HG02642 (cell line): Measurements from ENCODE around the gene NPM1.
A peak's percentile ranks its signal among the peaks of the same experiment; 100 is the strongest.
"Not testable (repeated sequence)": the region's sequence is repeated elsewhere in the genome, so short reads cannot be mapped to it uniquely, and the experiment has no call there.

ENCODE experiments used
- ATAC-seq: cut with Tn5 transposase; IDR thresholded peaks from one replicate; pipeline ENCODE4 v1.9.1; 2021; ENCODE audit warnings: mild to moderate bottlenecking; ENCODE audit not compliant: unreplicated experiment, poor library complexity

The NPM1 gene

GRCh38 chr5:171387345-171387969 is at the start of gene NPM1:
Gene NPM1 (plus strand): TSS chr5:171387849. CDS start chr5:171387949, 100 bp downstream.
- ATAC-seq, result peak; percentile 85

DNA sequence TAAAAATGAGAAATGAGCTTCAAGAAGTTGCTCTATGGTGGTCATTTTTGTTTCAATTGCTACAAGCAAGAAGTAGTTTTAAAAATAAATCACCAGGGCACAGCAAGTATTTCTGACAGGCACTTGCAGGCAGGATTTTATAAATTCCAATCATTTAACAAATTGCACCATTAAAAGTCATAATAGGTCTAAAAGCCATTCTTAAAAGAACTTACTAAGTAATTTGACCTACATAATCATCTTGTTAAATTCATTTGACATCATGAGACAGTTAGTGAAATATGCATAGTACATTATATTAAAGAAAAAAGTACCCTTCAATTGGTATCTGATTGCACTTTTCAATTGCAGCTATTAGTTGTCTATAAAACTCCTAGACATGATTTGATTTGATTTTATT is 47.6 kb upstream of the NPM1 start:
- no peak for ATAC-seq

- ATAC-seq, result no peak
These were observed 47.2 kb upstream of the NPM1 start for GRCh38 chr5:171340491-171340890.

DNA sequence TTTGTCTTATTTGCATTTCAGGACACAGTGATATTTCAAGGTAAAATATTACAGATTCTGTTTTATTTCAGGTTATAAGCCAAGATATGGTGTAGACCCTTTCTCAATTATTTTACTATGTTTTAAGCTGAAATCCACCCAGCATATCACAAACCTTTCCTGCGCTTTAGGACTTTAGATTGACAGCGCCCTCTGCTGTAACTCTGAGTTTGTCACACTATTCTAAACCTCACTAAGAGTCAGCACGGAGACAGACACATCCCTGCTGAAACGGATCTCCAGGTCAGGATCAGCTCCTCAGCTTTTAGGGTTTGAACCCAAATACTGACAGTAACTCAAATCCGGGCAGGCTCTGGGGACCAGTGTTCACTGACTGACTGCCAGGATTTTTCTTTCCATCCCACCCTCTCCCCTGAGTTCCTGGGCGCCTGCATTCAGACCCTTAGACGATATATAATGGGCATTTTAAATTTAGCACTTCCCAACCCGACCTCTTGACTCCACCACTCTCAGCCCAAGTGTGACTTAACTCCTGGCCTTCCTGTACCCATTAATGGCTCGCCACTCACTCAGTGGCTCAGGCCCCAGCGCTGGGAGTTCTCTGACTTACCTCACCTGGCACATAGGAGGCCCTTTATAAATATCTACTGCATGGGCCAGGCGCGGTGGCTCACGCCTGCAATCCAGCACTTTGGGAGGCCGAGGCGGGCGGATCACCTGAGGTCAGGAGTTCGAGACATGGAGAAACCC is 45.1 kb upstream of the NPM1 start:
- no peak for ATAC-seq

- no peak for ATAC-seq
These were observed 42.6 kb upstream of the NPM1 start for GRCh38 chr5:171344936-171345608.

DNA sequence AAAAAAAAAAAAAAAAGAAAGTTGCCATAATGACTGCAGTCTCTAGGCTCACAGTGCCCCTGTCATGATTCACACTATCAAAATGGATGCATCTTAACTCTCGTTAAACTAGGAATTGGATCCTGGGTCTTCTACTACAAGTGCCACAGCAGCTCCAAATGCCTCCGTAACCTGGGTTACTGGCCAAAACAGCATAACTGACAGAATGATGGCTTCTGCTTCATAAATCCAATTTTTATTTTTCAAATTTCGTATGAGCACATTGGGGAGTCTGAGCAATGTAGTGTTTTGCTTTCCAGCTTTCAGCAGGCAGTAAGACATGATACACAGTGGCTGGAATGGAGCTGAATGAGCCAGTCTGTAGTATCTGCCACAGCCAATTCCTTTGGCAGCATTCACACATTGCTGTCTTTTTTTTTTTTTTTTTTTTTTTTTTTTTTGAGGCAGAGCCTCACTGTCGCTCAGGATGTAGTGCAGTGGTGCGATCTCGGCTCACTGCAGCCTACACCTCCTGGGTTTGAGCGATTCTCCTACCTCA is 36.0 kb upstream of the NPM1 start:
- ATAC-seq, result no peak

DNA sequence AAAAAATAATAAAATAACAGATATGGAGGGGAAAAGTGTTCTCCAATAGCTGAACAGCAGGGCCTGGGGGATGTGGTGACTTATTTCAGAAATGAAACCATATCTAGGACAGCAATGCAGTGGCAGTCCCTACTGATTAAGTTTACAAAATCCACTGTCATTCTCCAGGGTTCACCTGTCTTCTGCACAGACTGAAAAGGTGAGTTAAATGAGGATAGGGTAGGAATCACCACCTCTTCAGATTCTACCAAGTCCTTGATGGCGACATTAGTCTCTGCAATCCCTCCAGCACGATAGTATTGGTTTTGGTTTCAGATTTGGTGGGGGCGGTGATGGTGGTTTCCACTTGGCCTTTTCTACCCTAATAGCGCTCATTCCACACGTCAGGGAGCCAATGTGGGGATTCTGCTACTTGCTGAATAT is 32.3 kb upstream of the NPM1 start:
- ATAC-seq, result peak; percentile 95

DNA sequence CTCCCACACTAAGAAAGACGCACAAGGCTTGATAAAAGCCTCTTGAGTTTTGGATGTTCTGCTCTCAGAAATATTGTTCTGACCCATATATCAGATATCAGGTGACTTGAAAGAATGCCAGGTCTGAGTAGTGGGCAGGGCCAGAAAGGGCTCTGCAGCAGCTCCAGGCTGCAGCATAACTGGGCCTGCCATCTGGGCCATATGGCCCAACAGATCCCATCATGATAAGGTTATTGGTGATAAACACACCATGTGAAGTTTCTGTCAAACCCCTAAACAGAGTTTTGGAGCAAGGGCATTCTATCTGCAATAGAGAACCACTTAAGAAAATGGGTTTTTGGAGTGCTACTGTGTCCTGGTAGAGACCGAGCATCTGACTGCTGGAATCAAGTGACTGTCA is 29.8 kb upstream of the NPM1 start:
- no peak for ATAC-seq

DNA sequence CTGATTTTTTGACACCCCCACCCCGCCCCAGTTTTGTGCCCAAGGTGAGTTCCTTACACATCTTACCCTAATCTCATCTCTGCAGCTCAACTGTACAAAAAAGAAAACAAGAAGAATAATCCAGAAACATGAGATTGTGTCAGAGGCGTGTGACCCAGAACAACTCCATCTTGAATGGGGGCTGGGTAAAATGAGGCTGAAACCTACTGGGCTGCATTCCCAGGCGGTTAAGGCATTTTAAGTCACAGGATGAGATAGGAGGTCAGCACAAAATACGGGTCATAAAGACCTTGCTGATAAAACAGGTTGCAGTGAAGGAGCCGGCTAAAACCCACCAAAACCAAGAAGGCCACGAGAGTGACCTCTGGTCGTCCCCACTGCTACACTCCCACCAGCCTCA is 26.5 kb upstream of the NPM1 start:
- not testable (repeated sequence) for ATAC-seq

DNA sequence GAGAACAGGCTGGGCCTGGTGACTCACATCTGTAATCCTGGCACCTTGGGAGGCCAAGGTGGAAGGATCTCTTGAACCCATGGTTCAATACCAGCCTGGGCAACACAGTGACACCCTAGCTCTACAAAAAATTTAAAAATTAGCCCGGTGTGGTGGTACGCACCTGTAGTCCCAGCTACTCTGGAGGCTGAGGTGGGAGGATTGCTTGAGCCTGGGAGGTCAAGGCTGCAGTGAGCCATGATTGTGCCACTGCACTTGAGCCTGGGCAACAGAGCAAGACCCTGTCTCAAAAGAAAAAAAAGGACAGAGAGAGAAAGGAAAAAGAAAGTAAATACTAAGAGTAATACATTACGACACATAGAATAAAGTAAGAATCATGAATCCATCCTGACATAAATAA is 24.4 kb upstream of the NPM1 start:
- ATAC-seq, result not testable (repeated sequence)

GRCh38 chr5:171363846-171364245 is 23.8 kb upstream of the NPM1 start:
- peak; percentile 68 for ATAC-seq

DNA sequence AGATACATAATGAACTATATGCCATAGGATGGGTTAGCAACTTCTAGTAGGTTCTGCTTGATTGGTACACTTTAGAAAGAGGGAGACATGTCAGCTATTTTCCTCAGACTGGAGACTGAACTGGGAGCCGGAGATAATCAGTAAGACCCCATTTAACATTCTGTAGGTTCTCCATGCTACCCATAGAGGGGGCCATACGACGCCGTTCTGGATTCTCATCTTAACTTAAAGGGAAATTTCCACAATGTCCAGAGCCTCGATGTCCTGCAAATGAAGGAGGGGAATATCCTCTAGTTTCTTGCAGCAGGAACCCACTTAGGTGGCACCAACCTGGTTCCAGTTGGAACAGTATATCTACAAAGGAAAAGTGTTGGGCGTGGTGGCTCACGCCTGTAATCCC is 22.3 kb upstream of the NPM1 start:
- no peak for ATAC-seq

- ATAC-seq, result no peak
These were observed 21.0 kb upstream of the NPM1 start for GRCh38 chr5:171366645-171367044.

GRCh38 chr5:171367424-171368370 is 20.0 kb upstream of the NPM1 start:
- ATAC-seq, result peak; percentile 52

- ATAC-seq, result no peak
These were observed 18.6 kb upstream of the NPM1 start for GRCh38 chr5:171369056-171369455.

DNA sequence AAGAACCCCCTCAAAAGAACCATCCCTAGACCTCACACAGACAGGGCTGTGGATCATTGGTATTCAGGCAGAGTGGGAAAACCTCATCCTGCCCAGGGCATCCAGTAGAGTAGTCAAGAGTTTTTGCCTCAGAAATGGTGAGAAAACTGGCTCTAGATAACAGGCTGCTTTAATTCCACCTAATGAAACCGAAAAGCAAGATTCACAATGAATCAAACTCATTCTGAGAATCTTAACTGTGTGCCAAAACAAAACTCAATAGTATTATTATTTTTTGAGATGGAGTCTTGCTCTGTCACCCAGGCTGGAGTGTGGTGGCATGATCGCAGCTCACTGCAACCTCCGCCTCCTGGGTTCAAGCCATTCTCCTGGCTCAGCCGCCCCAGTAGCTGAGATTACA is 17.8 kb upstream of the NPM1 start:
- no peak for ATAC-seq

GRCh38 chr5:171370881-171371280 is 16.8 kb upstream of the NPM1 start:
- ATAC-seq, result not testable (repeated sequence)

DNA sequence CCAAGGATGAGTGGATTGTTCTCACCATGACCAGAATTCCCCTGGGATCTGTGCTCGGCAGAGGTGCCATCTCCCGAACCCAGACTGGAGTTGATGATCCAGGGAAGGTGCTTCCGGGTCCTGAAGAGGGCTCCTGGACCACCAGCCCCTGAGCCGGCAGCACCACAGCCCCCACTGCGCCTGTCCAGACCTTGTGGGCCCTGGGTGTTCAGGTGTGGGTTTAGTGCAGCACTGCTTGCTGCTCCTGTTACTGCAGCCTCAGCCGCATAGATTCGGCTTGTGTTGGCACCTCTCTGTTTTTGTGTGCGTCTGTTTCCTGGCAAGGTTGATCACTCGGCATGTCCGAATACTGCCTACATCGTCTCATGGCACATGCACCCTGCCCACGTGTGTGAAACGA is 16.3 kb upstream of the NPM1 start:
- ATAC-seq, result no peak

GRCh38 chr5:171379961-171380360 is 7.7 kb upstream of the NPM1 start:
- ATAC-seq, result no peak

- not testable (repeated sequence) for ATAC-seq
These were observed 3.2 kb upstream of the NPM1 start for GRCh38 chr5:171384416-171384815.
